ENCODE data around the gene NDUFC1. TPM values are rescaled to one million over a fixed set of nuclear protein-coding genes. Genes with fewer than 3 reads are reported as not detected.

NDUFC1 gene
- total and polyA plus RNA-seq, 2 of the 8 experiments (the other 6 are each of a cell fraction or from before 2014, with no cell fraction given): 41.9 to 62.0 TPM

GRCh38 chr4:139242511-139243051 lies 59.7 kb downstream of the NDUFC1 start:
- peak overlapping the region in 1 of 2 experiments; percentile 38; a peak in 1 of 4 replicates for H3K4me2 ChIP-seq (ENCODE audit: insufficient read depth in 1 of 2, low read depth in 2 of 2, low read length in 2 of 2)
- TF ChIP-seq CTBP2 (IDR thresholded peaks at IDR 0.05; ENCODE audit: borderline replicate concordance, insufficient read depth, insufficient read length, low read length) (no peak), EGR1 (IDR thresholded peaks at IDR 0.05; ENCODE audit: borderline replicate concordance, low read depth, low read length) (no peak), ASH2L (IDR thresholded peaks at IDR 0.05; ENCODE audit: low read length) (no peak), BRCA1 (IDR thresholded peaks at IDR 0.05; ENCODE audit: low read depth, low read length) (no peak), SIRT6 (IDR thresholded peaks at IDR 0.05; ENCODE audit: low read length) (no peak), KDM5A (IDR thresholded peaks at IDR 0.05; ENCODE audit: low read length) (no peak), CTCF (IDR thresholded peaks at IDR 0.05; ENCODE audit: control extremely low read depth in 1 of 3, insufficient read depth in 1 of 3, low read depth in 1 of 3, low read length in 3 of 3) (no peak), MAFK (IDR thresholded peaks at IDR 0.05; ENCODE audit: low read depth, low read length) (no peak), FOSL1 (IDR thresholded peaks at IDR 0.05; ENCODE audit: insufficient read depth, low read depth, low read length) (no peak), TCF12 (IDR thresholded peaks at IDR 0.05; ENCODE audit: low read depth, low read length) (no peak), POLR2AphosphoS5 (IDR thresholded peaks at IDR 0.05; ENCODE audit: low read depth, low read length) (no peak)

More at GRCh38 chr4:139242511-139243051, 59.7 kb downstream of the NDUFC1 start:
- Histone ChIP-seq H3K79me1 (ENCODE audit: low read depth, low read length) (no peaks in the 10 kb centered on the region), H2BK12ac (ENCODE audit: low read depth, low read length) (peak overlapping the region; percentile 87), H3K23me2 (ENCODE audit: low read depth, low read length) (no peaks in the 10 kb centered on the region), H3K4me3 (ENCODE audit: extremely low read depth in 1 of 4, insufficient read depth in 2 of 4, low read depth in 3 of 4, low read length in 4 of 4) (no peak overlapping the region), H4K91ac (replicated peaks; ENCODE audit: insufficient read length, low read length) (peak overlapping the region; percentile 85), H2BK5ac (ENCODE audit: low read depth, low read length) (peak overlapping the region; percentile 45; the same call in 1 of the 2 replicates), H2BK20ac (ENCODE audit: low read length) (peak overlapping the region; percentile 91; the same call in 1 of the 2 replicates), H3K27me3 (replicated peaks in 1 of 4; ENCODE audit: control insufficient read depth in 3 of 4, extremely low read depth in 1 of 4, insufficient read depth in 3 of 4, low read length in 3 of 4) (no peaks in the 10 kb centered on the region), H3K14ac (ENCODE audit: insufficient read length) (no peak overlapping the region), H3K4ac (replicated peaks; ENCODE audit: insufficient read length, low read depth, low read length) (no peak overlapping the region), H4K8ac (ENCODE audit: extremely low read depth, insufficient read depth, low read length) (no peak overlapping the region), H3K4me1 (replicated peaks in 1 of 4; ENCODE audit: control insufficient read depth in 3 of 4, insufficient read depth in 4 of 4, low read length in 3 of 4) (peaks cover 5 to 19% (median 16%) of the 10 kb centered on the region in 4 experiments), H3K9me3 (ENCODE audit: insufficient read depth in 2 of 2, low read depth in 1 of 2, low read length in 1 of 2) (no peaks in the 10 kb centered on the region), H3K23ac (ENCODE audit: insufficient read length) (no peak overlapping the region), H3K27ac (ENCODE audit: low read depth, low read length) (no peak overlapping the region), H3K9ac (replicated peaks in 1 of 4; ENCODE audit: extremely low read depth in 1 of 4, low read depth in 3 of 4, low read length in 3 of 4) (no peak overlapping the region), H3K36me3 (ENCODE audit: control insufficient read depth in 2 of 4, insufficient read depth in 4 of 4, low read length in 3 of 4) (no peaks in the 10 kb centered on the region), H3K79me2 (ENCODE audit: control insufficient read depth in 1 of 2, insufficient read depth in 2 of 2, low read length in 2 of 2) (no peaks in the 10 kb centered on the region), H2AFZ (ENCODE audit: low read length) (0 out of 2 replicates have a peak overlapping the region, but pooled peaks have one; percentile 15), H4K20me1 (replicated peaks in 1 of 2; ENCODE audit: control insufficient read depth in 1 of 2, insufficient read depth in 2 of 2, low read length in 2 of 2) (no peaks in the 10 kb centered on the region), H2BK15ac (ENCODE audit: low read length) (no peak overlapping the region), H2BK120ac (replicated peaks; ENCODE audit: low read depth, low read length) (peak overlapping the region; percentile 82), H3K18ac (ENCODE audit: extremely low read depth, low read length) (peak overlapping the region; percentile 75; the same call in 1 of the 2 replicates), H4K5ac (ENCODE audit: insufficient read length, low read depth, low read length) (no peak overlapping the region), H2AK5ac (ENCODE audit: low read depth, low read length) (no peak overlapping the region), H3K56ac (replicated peaks; ENCODE audit: insufficient read length, low read depth, low read length) (no peak overlapping the region)
- ChIA-PET CTCF (ENCODE audit: partially characterized antibody) (interaction anchor here (0.7 to 1.5 kb wide), 5 partner anchors 13 to 272 kb away, joined by 3 read pairs; no protein-coding TSS in a partner anchor), POLR2A (ENCODE audit: partially characterized antibody) (interaction anchor here (1.1 to 1.3 kb wide), 2 partner anchors 17 to 53 kb away, joined by 3 to 5 read pairs; no protein-coding TSS in a partner anchor)
- no peak for FAIRE-seq
- 82% methylated on average over 2 of the region's 2 CpGs; no CpG with 5 or more reads in 1 of the 2 experiments for WGBS, 2 experiments (ENCODE audit: extremely low coverage in 1 of 2, insufficient coverage in 1 of 2, insufficient read length in 1 of 2, insufficient replicate concordance in 2 of 2, low coverage in 1 of 2, low lambda C conversion rate in 2 of 2, missing lambda C conversion rate in 1 of 2)
- no peak for DNase-seq (ENCODE audit: low read depth in 1 of 2, low spot score in 2 of 2)
